Measurements from ENCODE around the gene MYRIP.

DNA sequence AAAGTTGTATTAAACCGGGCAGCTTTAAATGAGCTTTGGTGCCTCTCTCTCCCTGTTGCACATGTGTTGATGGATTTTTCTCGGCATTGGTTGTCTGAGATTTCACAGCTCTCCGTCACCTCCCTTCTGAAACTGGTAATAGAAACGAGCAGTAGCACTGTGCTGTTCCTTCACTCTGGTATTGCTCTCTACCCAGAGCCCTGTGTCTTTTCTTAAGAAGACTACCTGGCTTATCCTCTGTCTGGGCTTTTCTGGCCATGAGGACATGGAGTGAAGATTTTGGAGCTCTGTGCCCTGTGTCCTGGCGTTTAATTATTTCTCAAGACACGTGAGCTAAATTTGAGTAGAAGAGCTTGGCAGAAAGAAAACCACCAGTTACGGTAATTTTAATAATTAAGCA, 290.5 kb downstream of the MYRIP start:
- TF ChIP-seq, protein P1, sequence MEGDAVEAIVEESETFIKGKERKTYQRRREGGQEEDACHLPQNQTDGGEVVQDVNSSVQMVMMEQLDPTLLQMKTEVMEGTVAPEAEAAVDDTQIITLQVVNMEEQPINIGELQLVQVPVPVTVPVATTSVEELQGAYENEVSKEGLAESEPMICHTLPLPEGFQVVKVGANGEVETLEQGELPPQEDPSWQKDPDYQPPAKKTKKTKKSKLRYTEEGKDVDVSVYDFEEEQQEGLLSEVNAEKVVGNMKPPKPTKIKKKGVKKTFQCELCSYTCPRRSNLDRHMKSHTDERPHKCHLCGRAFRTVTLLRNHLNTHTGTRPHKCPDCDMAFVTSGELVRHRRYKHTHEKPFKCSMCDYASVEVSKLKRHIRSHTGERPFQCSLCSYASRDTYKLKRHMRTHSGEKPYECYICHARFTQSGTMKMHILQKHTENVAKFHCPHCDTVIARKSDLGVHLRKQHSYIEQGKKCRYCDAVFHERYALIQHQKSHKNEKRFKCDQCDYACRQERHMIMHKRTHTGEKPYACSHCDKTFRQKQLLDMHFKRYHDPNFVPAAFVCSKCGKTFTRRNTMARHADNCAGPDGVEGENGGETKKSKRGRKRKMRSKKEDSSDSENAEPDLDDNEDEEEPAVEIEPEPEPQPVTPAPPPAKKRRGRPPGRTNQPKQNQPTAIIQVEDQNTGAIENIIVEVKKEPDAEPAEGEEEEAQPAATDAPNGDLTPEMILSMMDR (IDR thresholded peaks at IDR 0.05): no peak
- no peak for TF ChIP-seq POLR2A (IDR thresholded peaks at IDR 0.05)
